NT2/D1 (cell line): ENCODE data around the gene SUSD2.

ENCODE experiments used
- SUZ12 ChIP-seq: IDR thresholded peaks from 2 replicates; pipeline ENCODE4 v1.6.1; 2011; ENCODE audit not compliant: insufficient read length, insufficient read depth; ENCODE audit errors: extremely low read depth
- YY1 ChIP-seq: IDR thresholded peaks from 2 replicates; pipeline ENCODE4 v1.6.1; 2011; ENCODE audit not compliant: insufficient read length, insufficient read depth
- ZNF274 ChIP-seq: IDR thresholded peaks from 2 replicates; pipeline ENCODE4 v1.6.1; 2011; ENCODE audit warnings: mild to moderate bottlenecking, low read depth, low read length

DNA sequence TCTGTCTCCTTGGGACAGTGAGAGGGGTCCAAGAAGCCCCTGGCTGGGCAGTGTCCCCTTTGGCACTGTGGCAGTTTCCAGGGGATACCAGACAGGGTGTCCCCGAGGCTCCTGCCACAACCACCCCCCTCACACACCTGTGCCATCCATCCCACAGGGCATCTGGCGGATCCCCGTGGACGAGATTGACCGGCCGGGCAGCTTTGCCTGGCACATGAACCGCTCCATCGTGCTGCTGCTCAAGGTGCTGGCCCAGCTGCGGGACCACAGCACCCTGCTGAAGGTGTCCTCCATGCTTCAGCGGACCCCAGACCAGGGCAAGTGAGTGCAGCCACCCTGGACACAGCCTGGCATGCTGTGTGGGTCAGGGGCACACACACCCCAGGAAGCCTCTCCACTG lies 17.0 kb upstream of the SUSD2 start:
- TF ChIP-seq ZNF274 (no peak), YY1 (no peak), SUZ12 (no peak)
